ENCODE data around the gene SNX3.

Gene SNX3

DNA sequence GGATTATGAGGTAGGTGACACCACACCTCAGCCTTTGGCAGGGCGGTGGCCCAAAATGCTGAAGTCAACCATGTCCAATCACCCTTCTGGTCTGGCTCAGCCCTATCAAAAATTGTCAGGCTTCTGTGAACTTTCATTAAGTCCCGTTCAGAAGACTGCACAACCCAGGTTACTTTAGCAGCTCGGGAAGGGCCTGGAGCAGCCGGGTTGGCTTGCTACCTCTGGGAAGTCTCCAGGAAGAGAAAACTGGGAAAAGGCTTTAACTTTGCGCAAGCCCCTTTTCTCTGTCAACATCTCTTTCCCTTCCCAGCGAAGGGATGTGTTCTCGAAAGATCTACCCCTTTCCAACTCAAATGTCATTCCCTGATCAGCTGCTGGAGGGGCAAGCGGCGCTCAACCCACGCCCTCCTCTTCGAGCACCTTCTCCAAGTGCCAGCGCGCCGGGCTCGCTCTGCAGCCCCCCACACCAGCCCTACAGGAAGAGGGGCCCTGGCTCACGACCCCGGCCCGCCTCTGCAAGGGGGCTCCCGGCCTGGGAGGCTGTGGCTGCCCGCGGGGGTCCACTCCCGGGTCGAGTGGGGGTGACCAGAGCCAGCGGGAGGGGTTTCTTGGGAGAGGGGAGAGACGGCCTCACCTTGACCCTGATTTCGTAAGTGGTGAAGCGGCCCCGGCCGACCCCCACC lies 573 bp downstream of the SNX3 start:
- TF ChIP-seq CTCF (IDR thresholded peaks at IDR 0.05; ENCODE audit: insufficient read depth, low read depth, low read length, missing control alignments) = no peak

GRCh38 chr6:108254433-108255410 lies 6.1 kb downstream of the SNX3 start:
- TF ChIP-seq CTCF (IDR thresholded peaks at IDR 0.05; ENCODE audit: insufficient read depth, low read depth, low read length, missing control alignments) = no peak
- DNase-seq (ENCODE audit: low read depth) = no peak

More for the DNA sequence above, 573 bp downstream of the SNX3 start:
- peak; percentile 54 for DNase-seq (ENCODE audit: low read depth)
- H3K4me3 ChIP-seq (ENCODE audit: low read length) = peak overlapping the region; percentile 62

DNA sequence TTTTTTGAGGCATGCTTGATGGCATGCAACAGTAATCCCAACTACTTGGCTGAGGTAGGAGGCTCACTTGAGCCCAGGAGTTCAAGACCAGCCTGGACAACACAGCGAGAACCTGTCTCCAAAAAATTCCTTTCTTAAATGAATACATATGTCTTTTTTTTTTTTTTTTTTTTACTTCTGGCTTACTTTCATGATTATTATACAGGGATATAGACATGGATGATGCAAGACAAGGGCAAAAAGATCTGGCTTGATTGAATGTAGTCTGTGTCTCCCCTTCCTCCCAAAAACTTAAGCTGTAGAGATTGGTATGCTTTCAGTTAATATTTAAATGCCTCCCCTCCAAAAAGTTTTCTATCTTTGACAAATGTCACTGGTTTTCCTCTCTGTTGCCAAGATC lies 7.6 kb downstream of the SNX3 start:
- TF ChIP-seq CTCF (IDR thresholded peaks at IDR 0.05; ENCODE audit: insufficient read depth, low read depth, low read length, missing control alignments) = no peak
- H3K4me3 ChIP-seq (ENCODE audit: low read length) = no peak overlapping the region

More at GRCh38 chr6:108254433-108255410, 6.1 kb downstream of the SNX3 start:
- no peak overlapping the region for H3K4me3 ChIP-seq (ENCODE audit: low read length)

DNA sequence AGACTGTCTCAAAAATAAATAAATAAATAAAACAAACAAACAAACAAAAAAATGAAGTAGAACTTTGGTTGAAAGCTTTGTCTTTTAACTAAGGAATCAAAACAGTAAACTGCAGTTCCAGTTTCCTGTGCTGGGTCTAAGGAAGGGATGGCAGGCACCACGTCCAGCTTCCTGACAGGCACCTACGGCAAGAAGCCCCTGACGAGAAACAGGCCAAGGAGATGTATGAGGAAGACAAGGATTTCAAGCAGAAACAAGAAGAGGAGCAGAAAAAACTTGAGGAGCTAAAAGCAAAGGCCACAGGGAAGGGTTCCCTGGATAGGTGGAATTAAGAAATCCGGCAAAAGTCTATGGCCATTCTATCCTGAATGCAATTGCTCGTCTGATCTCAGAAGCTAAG lies 8.8 kb downstream of the SNX3 start:
- H3K4me3 ChIP-seq (ENCODE audit: low read length) = no peak overlapping the region
- no peak for DNase-seq (ENCODE audit: low read depth)
- TF ChIP-seq CTCF (IDR thresholded peaks at IDR 0.05; ENCODE audit: insufficient read depth, low read depth, low read length, missing control alignments) = no peak

More for the DNA sequence above, 7.6 kb downstream of the SNX3 start:
- DNase-seq (ENCODE audit: low read depth) = no peak

DNA sequence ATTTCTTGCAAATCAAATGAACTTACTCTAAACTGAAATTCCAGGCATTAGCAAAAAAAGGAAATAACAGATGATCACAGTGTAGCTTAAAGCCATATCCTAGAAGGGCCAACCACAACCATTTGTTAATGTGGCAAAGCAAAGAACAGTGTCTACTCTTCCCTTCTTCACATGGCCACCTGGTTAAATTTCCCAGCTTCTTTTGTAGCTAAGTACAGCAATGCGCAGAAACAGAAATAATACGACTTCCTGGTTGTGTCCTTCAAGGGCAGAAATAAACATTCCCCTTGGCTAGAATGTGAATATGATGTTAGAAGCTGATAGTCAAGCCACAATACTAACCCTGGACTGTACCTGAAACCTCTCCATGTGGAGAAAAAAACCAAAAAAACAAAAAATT lies 9.6 kb downstream of the SNX3 start:
- no peak for TF ChIP-seq CTCF (IDR thresholded peaks at IDR 0.05; ENCODE audit: insufficient read depth, low read depth, low read length, missing control alignments)
- DNase-seq (ENCODE audit: low read depth) = no peak
- H3K4me3 ChIP-seq (ENCODE audit: low read length) = no peak overlapping the region

DNA sequence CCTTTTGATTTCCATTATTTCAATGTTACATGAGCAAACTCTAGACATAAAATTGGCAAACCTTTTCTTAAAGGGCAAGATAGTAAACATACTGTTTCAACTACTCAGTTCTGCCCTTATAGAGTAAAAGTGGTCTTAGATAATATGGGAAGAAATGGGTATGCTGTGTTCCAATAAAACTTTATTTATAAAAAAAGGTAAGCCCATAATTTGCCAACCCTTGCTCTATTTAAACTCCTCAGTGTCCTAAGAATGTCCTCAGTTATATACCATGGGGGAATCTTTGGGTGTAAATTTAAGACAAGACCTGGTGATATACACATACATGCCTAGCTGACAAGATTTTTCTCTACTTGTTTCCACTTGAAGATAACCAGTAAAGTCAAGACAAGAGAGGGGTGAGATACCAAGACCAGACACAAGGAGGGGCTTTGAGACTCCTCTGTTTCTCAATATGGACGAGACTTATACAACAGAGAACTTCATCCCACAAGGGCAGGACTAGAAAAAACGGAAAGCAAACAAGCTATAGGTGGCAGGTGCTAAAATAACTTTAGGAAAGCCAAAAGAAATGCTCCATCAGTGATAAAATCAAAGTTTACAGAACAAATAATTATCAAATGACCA lies 10.5 kb downstream of the SNX3 start:
- no peak for TF ChIP-seq CTCF (IDR thresholded peaks at IDR 0.05; ENCODE audit: insufficient read depth, low read depth, low read length, missing control alignments)
- H3K4me3 ChIP-seq (ENCODE audit: low read length) = no peak overlapping the region
- DNase-seq (ENCODE audit: low read depth) = peak; percentile 19
